ENCODE measurements around the gene ADARB1.

DNA sequence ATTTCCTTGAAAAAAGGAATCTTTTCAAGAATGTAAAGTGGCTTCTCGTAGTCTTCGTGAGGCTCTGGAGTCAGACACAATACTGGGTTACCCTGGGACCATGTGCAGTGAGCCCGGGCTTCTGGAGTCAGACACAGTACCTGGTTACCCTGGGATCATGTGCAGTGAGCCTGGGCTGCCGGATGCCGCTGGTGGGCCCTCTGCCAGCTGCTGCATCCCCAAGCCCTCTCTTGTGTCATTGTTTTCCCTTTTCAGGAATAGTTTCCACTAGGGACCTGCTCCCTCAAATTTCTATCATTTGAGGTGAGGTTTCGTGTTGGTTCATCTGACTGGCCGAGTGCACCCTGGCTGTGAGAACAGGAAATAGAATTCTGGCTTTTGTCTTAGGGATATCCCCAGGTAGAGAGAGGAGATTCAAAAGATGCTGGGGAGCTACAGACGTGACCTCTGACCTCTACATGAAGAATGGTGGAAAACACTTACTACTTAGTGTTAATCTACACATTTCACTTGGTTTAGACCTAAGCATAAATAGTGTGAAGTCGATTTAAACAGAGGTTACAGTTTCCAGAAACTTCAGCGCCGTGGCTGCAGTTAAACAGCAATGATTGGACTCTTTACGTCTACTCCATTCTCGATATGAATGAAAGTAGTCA lies 10.6 kb downstream of the ADARB1 start:
- TF ChIP-seq CTCF (optimal IDR thresholded peaks at IDR 0.05 in 1 of 3, IDR thresholded peaks at IDR 0.05 in 1 of 3, conservative IDR thresholded peaks at IDR 0.05 in 1 of 3; ENCODE audit: extremely low read depth in 1 of 3, insufficient read depth in 2 of 3, low read length in 3 of 3) (no peak), EZH2 (IDR thresholded peaks at IDR 0.05; ENCODE audit: low read length) (no peak)
